ENCODE results near the gene RMI1.
"Not testable (repeated sequence)": the region's sequence is repeated elsewhere in the genome, so short reads cannot be mapped to it uniquely, and the experiment has no call there.

The RMI1 gene

GRCh38 chr9:84024041-84024575 lies 43.5 kb downstream of the RMI1 start:
- no peak for DNase-seq

GRCh38 chr9:84027201-84027600 lies 46.6 kb downstream of the RMI1 start:
- DNase-seq, result no peak

DNA sequence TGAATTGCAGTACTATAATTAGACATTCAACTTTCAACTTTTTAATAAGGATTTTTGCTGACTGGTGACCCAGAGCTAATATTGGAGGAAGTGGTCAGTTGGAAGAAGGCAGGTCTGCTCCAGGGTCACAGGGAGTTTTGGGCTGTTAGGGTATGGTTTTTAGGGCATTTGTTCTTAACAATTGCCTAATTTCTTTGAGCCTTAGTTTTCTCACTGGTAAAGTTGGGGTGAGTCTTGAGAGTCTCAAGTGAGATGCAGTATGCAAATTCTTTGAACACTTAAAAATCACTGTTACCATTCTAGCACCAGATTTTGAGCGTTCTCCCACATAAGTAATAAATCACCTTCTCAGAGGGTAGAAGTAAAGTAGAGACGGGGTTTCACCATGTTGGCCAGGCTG lies 50.9 kb downstream of the RMI1 start:
- no peak for DNase-seq

DNA sequence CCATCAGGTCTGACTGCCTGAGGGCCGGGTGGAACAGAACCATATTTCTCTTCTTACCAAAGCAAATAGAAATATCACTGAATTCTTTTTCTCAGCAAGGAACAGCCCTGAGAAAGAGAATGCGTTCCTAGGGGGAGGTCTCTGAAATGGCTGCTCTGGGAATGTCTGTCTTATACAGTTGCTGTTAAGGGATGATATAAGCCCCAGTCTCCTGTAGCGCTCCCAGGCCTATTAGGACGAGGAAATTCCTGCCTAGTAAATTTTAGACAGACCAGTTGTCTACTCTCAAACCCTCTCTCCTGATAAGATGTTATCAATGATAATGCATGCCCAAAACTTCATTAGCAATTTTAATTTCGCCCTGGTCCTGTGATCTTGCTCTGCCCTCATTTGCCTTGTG lies 61.3 kb downstream of the RMI1 start:
- not testable (repeated sequence) for DNase-seq

DNA sequence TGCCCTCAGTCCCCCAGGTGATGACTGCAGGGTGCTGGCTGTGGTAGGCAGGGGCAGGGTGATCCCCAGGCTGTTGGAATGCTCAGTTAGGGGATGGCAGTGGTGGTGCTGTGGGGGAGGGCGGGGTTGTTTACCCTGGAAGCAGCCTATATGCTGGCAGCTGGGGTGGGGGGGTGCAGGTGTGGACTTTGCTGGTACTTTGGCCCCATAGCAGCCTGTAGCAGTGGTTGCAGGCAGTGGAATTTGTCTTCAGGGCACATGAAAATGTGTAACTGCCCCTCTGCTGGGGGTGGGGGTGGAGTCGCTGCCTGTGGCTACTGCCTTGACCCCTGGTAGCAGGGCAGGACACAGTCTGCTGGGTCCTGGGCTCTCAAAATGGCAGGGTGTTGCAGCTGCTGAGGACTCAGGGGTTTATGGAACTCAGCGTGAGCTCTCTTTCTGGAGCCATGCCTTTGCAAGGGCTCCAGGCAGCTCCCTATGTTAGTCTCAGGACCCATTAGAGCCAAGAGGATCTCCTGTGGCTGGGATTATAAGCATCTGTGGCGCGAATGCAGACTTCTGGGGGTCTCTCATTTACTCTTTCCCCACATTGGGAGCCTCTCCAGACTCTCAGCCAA lies 65.0 kb downstream of the RMI1 start:
- no peak for DNase-seq
